ENCODE data around the gene MSGN1. TPM values are rescaled to one million over a fixed set of nuclear protein-coding genes. Genes with fewer than 3 reads are reported as not detected.

MSGN1 gene
- total RNA-seq, 4 donors from 2014 or later: not detected

DNA sequence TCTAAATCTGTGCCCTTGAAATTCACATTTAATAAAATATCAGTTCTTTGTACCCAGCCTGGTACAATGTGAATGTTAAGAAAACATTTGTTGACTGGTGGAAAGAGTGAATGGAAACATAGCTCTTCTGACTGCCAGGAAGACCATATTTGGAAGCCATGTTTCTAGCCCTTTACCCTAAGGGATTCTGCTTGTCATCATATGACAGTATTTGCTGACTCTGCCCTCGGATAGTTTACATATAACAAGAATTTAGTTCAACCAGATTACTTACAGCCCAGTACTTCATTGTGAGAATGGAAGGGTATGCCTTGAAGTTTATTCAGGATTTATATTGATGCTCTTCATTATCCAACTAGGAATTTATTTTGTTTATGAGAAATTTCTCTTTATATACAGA lies 48.4 kb downstream of the MSGN1 start:
- no peak for DNase-seq
- Histone ChIP-seq H3K4me1 (no peaks in the 10 kb centered on the region), H3K36me3 (no peaks in the 10 kb centered on the region), H3K27ac (no peak overlapping the region), H3K27me3 (no peaks in the 10 kb centered on the region), H3K9me3 (no peaks in the 10 kb centered on the region), H3K4me3 (no peak overlapping the region)
- no peak for TF ChIP-seq POLR2A (IDR thresholded peaks at IDR 0.05)
- TF ChIP-seq, protein P1, sequence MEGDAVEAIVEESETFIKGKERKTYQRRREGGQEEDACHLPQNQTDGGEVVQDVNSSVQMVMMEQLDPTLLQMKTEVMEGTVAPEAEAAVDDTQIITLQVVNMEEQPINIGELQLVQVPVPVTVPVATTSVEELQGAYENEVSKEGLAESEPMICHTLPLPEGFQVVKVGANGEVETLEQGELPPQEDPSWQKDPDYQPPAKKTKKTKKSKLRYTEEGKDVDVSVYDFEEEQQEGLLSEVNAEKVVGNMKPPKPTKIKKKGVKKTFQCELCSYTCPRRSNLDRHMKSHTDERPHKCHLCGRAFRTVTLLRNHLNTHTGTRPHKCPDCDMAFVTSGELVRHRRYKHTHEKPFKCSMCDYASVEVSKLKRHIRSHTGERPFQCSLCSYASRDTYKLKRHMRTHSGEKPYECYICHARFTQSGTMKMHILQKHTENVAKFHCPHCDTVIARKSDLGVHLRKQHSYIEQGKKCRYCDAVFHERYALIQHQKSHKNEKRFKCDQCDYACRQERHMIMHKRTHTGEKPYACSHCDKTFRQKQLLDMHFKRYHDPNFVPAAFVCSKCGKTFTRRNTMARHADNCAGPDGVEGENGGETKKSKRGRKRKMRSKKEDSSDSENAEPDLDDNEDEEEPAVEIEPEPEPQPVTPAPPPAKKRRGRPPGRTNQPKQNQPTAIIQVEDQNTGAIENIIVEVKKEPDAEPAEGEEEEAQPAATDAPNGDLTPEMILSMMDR (IDR thresholded peaks at IDR 0.05): no peak

DNA sequence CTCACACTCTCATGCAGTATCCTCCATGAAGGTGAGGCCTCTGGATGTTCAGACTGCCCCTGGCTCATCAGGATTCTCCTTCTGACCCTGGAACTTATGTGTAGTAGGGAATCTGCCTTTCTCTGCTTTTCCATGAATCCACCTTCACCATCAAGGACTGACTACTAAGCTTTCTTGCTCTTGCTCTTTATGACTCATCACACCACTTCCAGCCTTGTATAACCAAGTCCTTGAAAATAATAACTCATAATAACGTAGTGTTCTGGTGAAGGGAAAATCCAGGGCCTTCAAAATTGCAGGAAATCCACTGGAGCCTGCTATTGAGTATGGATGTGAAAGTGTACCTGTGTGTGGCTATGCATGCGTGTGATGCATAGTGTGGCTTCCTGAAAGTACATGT lies 50.9 kb downstream of the MSGN1 start:
- Histone ChIP-seq H3K9me3 (no peaks in the 10 kb centered on the region), H3K36me3 (no peaks in the 10 kb centered on the region), H3K27me3 (no peaks in the 10 kb centered on the region), H3K27ac (no peak overlapping the region), H3K4me1 (no peaks in the 10 kb centered on the region), H3K4me3 (no peak overlapping the region)
- no peak for DNase-seq
- TF ChIP-seq, protein P1 (IDR thresholded peaks at IDR 0.05): no peak
- TF ChIP-seq POLR2A (IDR thresholded peaks at IDR 0.05): no peak

Other genes starting within 250 kb of the MSGN1 start
- gene SMC6, start 62.6 kb upstream of the MSGN1 start, total RNA-seq: 10 to 100 TPM; 31.0 to 53.6 (median 39.1) TPM
- 10 to 100 TPM; 16.8 to 40.2 (median 22.2) TPM for gene GEN1, start 62.3 kb upstream of the MSGN1 start, total RNA-seq
- gene KCNS3, start 62.2 kb downstream of the MSGN1 start, total RNA-seq: 10 to 100 TPM in 3 of 4 donors, 1 to 10 TPM in 1; 1.6 to 76.7 (median 12.7) TPM

Data from Peyer's patch (tissue), 4 donors.